ENCODE results near the gene SIGLECL1. TPM values are rescaled to one million over a fixed set of nuclear protein-coding genes. Genes with fewer than 3 reads are reported as not detected.

The SIGLECL1 gene
- polyA plus RNA-seq, 3 donors: 0.16 TPM; not detected in 2

DNA sequence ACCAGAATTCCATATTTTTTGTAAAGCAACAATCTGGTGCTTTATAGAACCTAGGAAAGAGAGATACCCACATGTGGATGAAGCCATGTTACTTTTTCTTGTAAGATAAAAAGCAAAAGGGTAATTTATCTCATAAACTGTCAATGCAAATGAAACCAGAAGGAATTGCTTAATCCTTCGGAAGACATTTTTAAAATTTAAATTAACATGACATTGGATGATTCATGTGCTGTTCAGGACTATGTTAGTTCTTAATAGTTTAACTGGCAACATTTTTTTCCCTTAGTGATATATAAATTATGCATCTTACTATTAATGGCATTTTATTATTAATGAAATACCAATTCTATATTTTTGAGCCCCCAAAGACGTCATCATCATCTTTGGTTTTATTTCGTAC lies 34.8 kb downstream of the SIGLECL1 start:
- Mint-ChIP-seq H3K4me1 (no peaks in the 10 kb centered on the region), H3K27ac (no peak overlapping the region)
- WGBS (ENCODE audit: insufficient coverage): no CpG with 5 or more reads among the region's 3 CpGs

DNA sequence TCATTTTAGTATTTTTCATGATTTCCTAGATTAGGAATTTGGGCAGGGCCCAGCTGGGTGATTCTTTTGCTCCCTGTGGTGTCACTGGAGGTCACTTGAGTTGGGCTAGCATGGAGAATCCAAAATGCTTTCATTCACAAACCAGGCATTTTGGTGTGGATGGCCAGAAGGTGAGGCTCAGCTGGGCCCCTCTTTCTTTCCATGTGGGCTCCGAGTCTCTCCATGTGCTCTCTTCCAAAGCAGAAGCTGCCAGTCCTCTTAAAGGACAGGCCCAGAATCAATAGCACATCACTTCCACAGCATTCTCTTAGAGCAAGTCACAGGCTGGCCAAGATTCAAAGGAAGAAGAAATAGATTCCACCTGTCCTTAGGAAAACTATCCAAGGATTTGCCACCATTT lies 38.8 kb downstream of the SIGLECL1 start:
- no peak for DNase-seq
- H3K9me3 ChIP-seq (replicated peaks in 1 of 2; ENCODE audit: control insufficient read depth in 1 of 2, insufficient read depth in 1 of 2, low read length in 2 of 2): no peaks in the 10 kb centered on the region
- no peaks in the 10 kb centered on the region for H3K4me1 ChIP-seq (ENCODE audit: control insufficient read depth in 1 of 2, insufficient read depth in 2 of 2, low read length in 2 of 2)
- no peaks in the 10 kb centered on the region for H4K20me1 ChIP-seq (ENCODE audit: insufficient read depth, low read length)
- H3K4me3 Mint-ChIP-seq: no peak overlapping the region
- H2AFZ ChIP-seq (ENCODE audit: insufficient read depth, low read depth, low read length, poor library complexity, severe bottlenecking): no peak overlapping the region
- TF ChIP-seq, protein P1, sequence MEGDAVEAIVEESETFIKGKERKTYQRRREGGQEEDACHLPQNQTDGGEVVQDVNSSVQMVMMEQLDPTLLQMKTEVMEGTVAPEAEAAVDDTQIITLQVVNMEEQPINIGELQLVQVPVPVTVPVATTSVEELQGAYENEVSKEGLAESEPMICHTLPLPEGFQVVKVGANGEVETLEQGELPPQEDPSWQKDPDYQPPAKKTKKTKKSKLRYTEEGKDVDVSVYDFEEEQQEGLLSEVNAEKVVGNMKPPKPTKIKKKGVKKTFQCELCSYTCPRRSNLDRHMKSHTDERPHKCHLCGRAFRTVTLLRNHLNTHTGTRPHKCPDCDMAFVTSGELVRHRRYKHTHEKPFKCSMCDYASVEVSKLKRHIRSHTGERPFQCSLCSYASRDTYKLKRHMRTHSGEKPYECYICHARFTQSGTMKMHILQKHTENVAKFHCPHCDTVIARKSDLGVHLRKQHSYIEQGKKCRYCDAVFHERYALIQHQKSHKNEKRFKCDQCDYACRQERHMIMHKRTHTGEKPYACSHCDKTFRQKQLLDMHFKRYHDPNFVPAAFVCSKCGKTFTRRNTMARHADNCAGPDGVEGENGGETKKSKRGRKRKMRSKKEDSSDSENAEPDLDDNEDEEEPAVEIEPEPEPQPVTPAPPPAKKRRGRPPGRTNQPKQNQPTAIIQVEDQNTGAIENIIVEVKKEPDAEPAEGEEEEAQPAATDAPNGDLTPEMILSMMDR (IDR thresholded peaks at IDR 0.05): no peak
- WGBS (ENCODE audit: insufficient coverage): 100% methylated on average over 1 of the region's 1 CpG
- H3K36me3 Mint-ChIP-seq: no peaks in the 10 kb centered on the region
- no peaks in the 10 kb centered on the region for H3K36me3 ChIP-seq (replicated peaks in 1 of 2; ENCODE audit: control insufficient read depth in 1 of 2, insufficient read depth in 2 of 2, low read length in 2 of 2)
- no peak overlapping the region for H3K27ac Mint-ChIP-seq
- no peak overlapping the region for H3K4me2 ChIP-seq (replicated peaks; ENCODE audit: extremely low read depth, low read length, poor library complexity, severe bottlenecking)
- H3K9ac ChIP-seq (ENCODE audit: insufficient read depth, low read length, poor library complexity, severe bottlenecking): no peak overlapping the region
- intact Hi-C loops (cut with micrococcal nuclease): loop anchor here in 1 of 2 donors (10.0 kb wide), 1 partner anchor 1065 kb away; no protein-coding TSS in a partner anchor
- H3K4me3 ChIP-seq (replicated peaks in 1 of 3; ENCODE audit: low read depth in 2 of 3, low read length in 3 of 3): no peak overlapping the region
- H3K4me1 Mint-ChIP-seq: no peaks in the 10 kb centered on the region
- H3K27ac ChIP-seq (ENCODE audit: low read depth in 1 of 2, low read length in 2 of 2): no peak overlapping the region
- no peaks in the 10 kb centered on the region for H3K79me2 ChIP-seq (ENCODE audit: insufficient read depth, low read length)
- H3K27me3 Mint-ChIP-seq (ENCODE audit: low read depth in 3 of 3): peaks cover 11 to 14% (median 12%) of the 10 kb centered on the region in 3 donors
- peaks cover 0 to 3% (median 0%) of the 10 kb centered on the region in 7 donors for H3K9me3 Mint-ChIP-seq
- H3K27me3 ChIP-seq (ENCODE audit: control insufficient read depth in 2 of 2, insufficient read depth in 2 of 2, low read length in 2 of 2): peaks cover 0 to 3% of the 10 kb centered on the region in 2 donors

More for the DNA sequence above, 34.8 kb downstream of the SIGLECL1 start:
- Mint-ChIP-seq H3K36me3 (no peaks in the 10 kb centered on the region), H3K9me3 (peaks cover 0 to 10% (median under 1%) of the 10 kb centered on the region in 7 donors), H3K27me3 (ENCODE audit: low read depth in 3 of 3) (peaks cover 5 to 19% (median 13%) of the 10 kb centered on the region in 3 donors), H3K4me3 (no peak overlapping the region)
- no peaks in the 10 kb centered on the region for H3K9me3 ChIP-seq (replicated peaks in 1 of 2; ENCODE audit: control insufficient read depth in 1 of 2, insufficient read depth in 1 of 2, low read length in 2 of 2)
- no peaks in the 10 kb centered on the region for H3K36me3 ChIP-seq (replicated peaks in 1 of 2; ENCODE audit: control insufficient read depth in 1 of 2, insufficient read depth in 2 of 2, low read length in 2 of 2)
- no peak overlapping the region for H3K4me3 ChIP-seq (replicated peaks in 1 of 3; ENCODE audit: low read depth in 2 of 3, low read length in 3 of 3)
- TF ChIP-seq, protein P1 (IDR thresholded peaks at IDR 0.05): no peak
- no peaks in the 10 kb centered on the region for H3K79me2 ChIP-seq (ENCODE audit: insufficient read depth, low read length)
- intact Hi-C loops (cut with micrococcal nuclease): no loop called here
- no peak overlapping the region for H3K9ac ChIP-seq (ENCODE audit: insufficient read depth, low read length, poor library complexity, severe bottlenecking)
- H3K4me1 ChIP-seq (ENCODE audit: control insufficient read depth in 1 of 2, insufficient read depth in 2 of 2, low read length in 2 of 2): no peaks in the 10 kb centered on the region
- H3K27me3 ChIP-seq (ENCODE audit: control insufficient read depth in 2 of 2, insufficient read depth in 2 of 2, low read length in 2 of 2): peaks cover 0 to 6% of the 10 kb centered on the region in 2 donors
- no peak overlapping the region for H3K4me2 ChIP-seq (replicated peaks; ENCODE audit: extremely low read depth, low read length, poor library complexity, severe bottlenecking)
- no peak overlapping the region for H2AFZ ChIP-seq (ENCODE audit: insufficient read depth, low read depth, low read length, poor library complexity, severe bottlenecking)
- DNase-seq: no peak
- no peaks in the 10 kb centered on the region for H4K20me1 ChIP-seq (ENCODE audit: insufficient read depth, low read length)
- H3K27ac ChIP-seq (ENCODE audit: low read depth in 1 of 2, low read length in 2 of 2): no peak overlapping the region

Data from CD14-positive monocyte (primary cell).